GM12878 (cell line): ENCODE data around the gene SNX10.

Source experiments
- CBX5 ChIP-seq: sonication (generic); IDR thresholded peaks from 2 replicates; pipeline ENCODE4 v1.6.1; 2016; ENCODE audit warnings: low read depth, moderate library complexity, mild to moderate bottlenecking, inconsistent platforms
- EED ChIP-seq: sonication (generic); IDR thresholded peaks from 2 replicates; pipeline ENCODE4 v1.6.1; 2016; ENCODE audit warnings: antibody characterized with exemption, low read depth
- EP300 ChIP-seq, 2 experiments: fragments of 150-350 bp in 1 of 2; IDR thresholded peaks; 2 replicates each; pipeline ENCODE4 v1.6.1; 2011 to 2012; ENCODE audit warnings: low read depth in 2 of 2, low read length in 2 of 2, borderline replicate concordance in 1 of 2, improper control_type of control experiment in 1 of 2, inconsistent platforms in 1 of 2; ENCODE audit not compliant: control insufficient read depth in 1 of 2
- NKRF ChIP-seq: fragments of 450-650 bp; conservative IDR thresholded peaks from 2 replicates; pipeline ENCODE4 v1.6.1; 2017; ENCODE audit warnings: mild to moderate bottlenecking, moderate library complexity
- POLR2A ChIP-seq: IDR thresholded peaks from 2 replicates; pipeline ENCODE4 v1.6.1; 2011; ENCODE audit warnings: low read depth, mild to moderate bottlenecking, low read length
- ZNF207 ChIP-seq: fragments of 450-650 bp; IDR thresholded peaks from 2 replicates; pipeline ENCODE4 v1.6.1; 2014; ENCODE audit warnings: antibody characterized with exemption, mild to moderate bottlenecking, borderline replicate concordance
- TF ChIP-seq, protein P1 (sequence below), 3 experiments: IDR thresholded peaks in 2 of 3; conservative IDR thresholded peaks in 1 of 3; 2 replicates each; pipeline ENCODE4 v1.5.1; 2011; ENCODE audit warnings: low read depth in 3 of 3, low read length in 3 of 3, mild to moderate bottlenecking in 3 of 3, control low read depth in 2 of 3, moderate library complexity in 2 of 3, inconsistent platforms in 1 of 3, mixed read lengths in 1 of 3; ENCODE audit not compliant: control insufficient read depth in 2 of 3, insufficient read depth in 1 of 3; ENCODE audit errors: extremely low read depth in 1 of 3

GRCh38 chr7:26345202-26345601 is 53.5 kb downstream of the SNX10 start:
- TF ChIP-seq NKRF = no peak
- no peak for TF ChIP-seq ZNF207
- TF ChIP-seq, protein P1, sequence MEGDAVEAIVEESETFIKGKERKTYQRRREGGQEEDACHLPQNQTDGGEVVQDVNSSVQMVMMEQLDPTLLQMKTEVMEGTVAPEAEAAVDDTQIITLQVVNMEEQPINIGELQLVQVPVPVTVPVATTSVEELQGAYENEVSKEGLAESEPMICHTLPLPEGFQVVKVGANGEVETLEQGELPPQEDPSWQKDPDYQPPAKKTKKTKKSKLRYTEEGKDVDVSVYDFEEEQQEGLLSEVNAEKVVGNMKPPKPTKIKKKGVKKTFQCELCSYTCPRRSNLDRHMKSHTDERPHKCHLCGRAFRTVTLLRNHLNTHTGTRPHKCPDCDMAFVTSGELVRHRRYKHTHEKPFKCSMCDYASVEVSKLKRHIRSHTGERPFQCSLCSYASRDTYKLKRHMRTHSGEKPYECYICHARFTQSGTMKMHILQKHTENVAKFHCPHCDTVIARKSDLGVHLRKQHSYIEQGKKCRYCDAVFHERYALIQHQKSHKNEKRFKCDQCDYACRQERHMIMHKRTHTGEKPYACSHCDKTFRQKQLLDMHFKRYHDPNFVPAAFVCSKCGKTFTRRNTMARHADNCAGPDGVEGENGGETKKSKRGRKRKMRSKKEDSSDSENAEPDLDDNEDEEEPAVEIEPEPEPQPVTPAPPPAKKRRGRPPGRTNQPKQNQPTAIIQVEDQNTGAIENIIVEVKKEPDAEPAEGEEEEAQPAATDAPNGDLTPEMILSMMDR (IDR thresholded peaks at IDR 0.05 in 2 of 3, conservative IDR thresholded peaks at IDR 0.05 in 1 of 3; ENCODE audit: control insufficient read depth in 2 of 3, extremely low read depth in 1 of 3, insufficient read depth in 1 of 3, low read depth in 3 of 3, low read length in 3 of 3) = no peak
- TF ChIP-seq EP300 (IDR thresholded peaks at IDR 0.05; ENCODE audit: borderline replicate concordance in 1 of 2, control insufficient read depth in 1 of 2, low read depth in 2 of 2, low read length in 2 of 2) = no peak
- TF ChIP-seq POLR2A = no peak
- no peak for TF ChIP-seq EED
- no peak for TF ChIP-seq CBX5
